ENCODE data around the gene ATP8B3.

The ATP8B3 gene

DNA sequence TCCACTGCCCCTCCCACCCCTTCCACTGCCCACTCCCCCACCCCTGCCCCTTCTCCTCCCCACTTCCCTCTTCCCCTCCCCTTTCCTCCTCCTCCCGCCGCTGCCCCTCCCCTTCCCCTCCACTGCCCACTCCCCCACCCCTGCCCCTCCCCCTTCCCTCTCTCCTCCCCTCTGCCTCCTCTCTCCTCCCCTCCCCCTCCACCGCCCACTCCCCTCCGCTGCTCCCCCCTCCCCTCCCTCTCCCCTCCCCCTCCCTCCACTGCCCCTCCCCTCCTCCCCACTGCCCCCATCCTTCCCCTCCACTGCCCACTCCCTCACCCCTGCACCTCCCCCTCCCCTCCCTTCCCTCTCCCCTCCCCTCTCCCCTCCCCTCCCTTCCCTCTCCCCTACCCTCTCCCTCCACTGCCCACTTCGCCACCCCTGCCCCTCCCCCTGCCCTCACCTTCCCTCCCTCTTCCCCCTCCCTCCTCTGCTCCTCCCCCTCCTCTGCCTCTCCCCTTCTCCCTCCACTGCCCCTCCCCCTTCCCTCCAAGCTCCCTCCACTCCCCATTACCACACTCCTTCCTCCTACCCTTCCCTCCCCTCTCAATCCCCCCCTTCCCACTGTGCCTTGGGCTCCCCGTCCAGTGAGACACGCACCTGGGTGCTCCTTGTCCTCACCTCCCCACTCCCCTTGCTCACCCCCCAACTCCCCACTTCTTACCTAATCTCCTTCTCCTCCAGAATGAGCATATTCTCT lies 21.9 kb downstream of the ATP8B3 start:
- DNase-seq: no peak

DNA sequence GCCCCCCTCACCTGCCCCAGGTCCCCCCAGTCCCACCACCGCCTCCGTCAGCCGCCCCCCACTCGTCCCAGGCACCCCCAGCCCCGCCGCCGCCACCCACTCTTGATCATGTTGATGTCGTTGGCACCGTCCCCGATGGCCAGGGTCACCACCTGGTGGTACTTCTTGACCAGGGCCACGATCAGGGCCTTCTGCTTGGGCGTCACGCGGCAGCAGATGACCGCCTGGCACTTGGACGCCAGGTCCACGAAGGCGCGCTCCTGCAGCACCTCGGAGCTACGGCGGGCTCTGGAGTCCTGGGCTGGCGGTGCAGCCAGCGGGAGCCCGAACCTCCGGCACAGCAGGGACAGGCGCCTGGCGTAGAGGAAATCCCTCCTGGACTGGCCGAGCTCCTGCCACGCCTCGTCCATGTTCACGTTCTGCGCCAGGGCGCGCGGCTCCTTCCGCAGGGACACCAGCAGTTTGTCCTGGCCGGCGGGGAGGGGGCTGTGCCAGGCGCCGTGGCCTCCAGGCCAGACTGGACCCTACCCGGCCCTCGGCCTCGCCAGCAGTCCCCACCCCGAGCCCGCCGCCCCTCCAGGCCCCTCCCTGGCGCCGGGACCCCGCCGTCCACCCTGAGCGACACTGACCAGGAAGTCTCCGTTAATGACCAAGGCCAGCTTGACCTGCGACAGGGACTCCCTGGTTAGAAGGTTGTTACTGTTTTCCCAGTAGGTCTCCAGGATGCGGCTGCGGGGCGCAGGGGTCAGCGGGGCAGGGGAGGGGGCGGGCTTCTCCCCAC lies 22.6 kb downstream of the ATP8B3 start:
- DNase-seq: no peak

DNA sequence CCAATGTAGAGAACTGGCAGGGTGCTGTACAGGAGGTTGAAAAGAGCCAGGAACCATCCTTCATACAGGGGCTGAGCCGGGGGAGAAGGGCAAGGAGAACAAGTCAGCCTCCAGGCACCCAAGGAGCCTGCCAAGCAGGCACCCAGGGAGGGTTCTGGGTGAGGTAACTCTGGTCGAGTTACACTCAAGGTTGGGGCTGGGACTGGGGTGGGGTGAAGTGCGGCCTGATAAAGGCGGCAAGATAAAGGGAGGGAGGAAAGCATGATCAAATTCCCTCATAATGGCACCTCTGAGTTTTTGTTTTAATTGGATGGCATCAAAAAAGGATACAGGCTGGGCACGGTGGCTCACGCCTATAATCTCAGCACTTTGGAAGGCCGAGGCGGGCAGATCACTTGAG lies 25.0 kb downstream of the ATP8B3 start:
- DNase-seq: no peak

DNA sequence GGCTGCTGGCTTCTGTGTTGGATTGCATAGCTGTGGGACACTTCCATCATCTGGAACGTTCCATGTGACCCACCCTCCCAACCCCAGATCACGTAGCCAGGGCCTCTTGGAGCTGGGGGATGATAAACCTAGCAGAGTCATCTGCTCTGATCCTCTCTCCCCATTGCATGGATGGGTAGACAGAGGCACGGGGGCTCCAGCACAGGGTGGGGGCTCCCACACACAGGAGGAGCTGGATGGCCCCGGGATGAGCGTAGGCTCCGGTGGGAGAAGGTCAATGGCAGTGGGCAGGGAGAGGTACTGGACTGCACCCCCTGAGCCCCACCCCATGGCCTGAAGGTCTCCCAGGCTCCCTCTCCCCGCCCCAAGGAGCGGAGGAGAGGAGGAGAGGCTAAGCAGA lies 25.4 kb downstream of the ATP8B3 start:
- no peak for DNase-seq

DNA sequence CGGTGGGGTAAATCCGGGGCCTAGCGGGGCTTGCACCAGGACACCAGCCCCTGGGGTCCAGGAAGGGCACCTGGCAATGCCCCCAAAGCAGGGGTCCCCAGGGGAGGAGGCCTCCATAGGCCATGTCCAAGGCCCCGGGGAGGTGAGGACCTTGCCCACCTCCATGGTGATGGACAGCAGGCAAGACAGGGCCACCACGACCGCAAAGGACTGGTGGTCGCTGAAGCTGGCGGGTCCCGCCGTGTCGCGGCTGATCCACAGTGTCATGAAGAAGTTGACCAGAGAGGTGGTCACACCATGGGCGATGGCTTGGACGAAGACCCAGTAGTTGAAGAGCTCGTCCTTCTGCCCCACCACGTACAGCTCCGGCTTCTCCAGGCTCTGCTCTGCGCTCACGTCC lies 26.8 kb downstream of the ATP8B3 start:
- DNase-seq: no peak

DNA sequence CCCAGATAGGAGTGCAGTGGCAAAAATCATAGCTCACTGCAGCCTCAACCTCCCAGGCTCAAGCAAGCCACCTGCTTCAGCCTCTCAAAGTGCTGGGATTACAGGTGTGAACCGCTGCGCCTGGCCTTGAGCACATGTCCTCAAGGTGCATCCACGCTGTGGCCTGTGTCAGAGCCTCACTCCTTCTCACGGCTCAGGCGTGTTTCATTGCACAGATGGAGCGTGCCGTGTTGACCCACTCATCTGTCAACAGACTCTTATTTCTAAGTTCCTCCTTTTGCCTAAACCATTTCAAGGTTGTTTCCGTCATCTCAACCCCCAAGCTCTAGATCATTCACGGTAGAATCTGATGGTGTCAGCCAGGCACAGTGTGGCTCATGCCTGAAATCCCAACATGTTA lies 28.2 kb downstream of the ATP8B3 start:
- DNase-seq: no peak

DNA sequence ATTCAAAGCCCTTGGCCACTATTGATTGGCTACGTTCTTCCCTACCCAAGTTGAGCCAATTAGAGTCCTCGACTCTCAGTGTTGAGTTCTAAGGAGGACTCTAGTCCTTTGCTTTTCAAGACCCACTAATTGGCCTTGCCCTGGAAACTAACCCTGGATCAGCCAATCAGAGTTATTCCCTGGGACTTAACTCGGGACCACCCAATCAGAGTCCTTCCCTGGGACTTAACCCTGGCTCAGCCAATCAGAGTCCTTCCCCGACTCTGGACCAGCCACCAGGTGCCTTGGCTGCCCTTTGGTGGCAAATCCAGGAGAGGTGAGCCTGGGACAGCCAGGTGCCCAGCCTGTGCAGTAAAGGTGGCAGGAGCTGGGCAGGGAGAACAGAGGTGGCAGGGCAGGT lies 28.7 kb downstream of the ATP8B3 start:
- DNase-seq: no peak

DNA sequence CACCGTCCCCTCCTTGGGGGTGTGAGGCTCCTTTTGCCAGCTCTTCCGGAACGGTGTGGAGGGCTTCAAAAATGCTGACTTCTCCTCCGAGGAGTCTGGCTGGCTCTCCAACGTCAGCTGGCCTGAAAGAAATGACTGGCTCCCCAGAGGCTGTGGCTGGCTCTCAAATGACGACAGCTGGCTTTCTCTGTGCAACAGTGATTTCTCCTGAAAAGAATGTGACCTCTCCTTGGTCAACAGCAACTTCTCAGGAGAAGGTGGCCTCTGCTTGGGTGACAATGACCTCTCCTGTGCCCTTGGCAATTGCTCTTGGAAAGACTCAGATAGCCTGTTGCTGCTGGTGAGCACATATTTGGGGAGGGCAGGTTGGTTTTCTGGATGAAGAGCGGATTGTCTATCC lies 29.6 kb downstream of the ATP8B3 start:
- no peak for DNase-seq

DNA sequence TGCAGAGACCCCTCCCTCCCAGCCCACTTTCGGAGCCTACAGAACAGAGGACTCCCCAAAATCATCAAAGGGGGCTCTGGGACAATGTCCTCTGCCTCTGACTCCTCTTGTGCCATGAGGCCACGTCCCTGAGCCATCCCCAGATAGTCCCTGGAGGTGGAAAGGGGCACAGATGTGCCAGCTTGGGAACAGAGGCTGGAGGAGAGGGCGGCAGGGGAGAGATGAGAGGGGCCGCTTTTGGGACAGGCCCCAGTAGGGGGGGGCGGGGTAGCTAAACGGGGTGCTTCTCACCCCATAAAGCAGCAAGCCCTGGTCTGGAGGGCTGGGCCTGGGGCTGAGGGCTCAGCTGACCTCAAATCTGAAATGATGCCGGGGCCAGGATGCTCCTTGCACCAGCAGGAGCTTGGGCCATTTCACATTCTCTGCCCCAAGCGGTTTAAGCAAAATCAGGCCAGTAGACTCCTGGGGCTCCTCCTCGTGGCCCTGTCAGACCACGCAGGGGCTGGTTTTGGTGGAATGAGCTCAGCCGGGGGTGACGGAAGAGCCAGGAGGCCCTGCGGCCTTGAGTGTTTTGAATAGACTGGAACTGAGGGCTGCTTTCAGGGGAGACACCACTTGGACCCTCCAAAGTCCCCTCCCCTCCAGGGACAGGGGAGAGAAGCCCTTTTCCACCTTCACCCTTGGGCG lies 31.7 kb downstream of the ATP8B3 start:
- DNase-seq: no peak

DNA sequence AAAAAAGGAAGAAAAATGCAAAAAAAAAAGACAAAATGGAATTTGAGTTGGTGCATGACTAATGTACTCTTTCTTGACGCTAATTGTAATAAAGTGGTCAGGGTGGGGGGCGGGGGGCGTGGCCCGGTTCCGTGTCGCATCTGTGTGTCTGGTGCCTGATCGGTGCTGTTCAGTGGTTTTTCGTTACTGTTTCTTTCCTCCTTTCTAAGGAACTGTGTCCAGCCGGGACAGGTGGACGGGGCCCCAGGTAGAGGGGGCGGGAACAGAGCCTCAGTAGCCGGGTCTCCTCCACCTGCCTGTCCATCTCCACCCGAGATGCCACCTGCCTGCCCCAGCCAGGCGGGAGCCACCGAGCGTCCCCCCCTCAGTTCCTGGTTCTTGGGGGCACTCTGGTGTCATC lies 32.5 kb downstream of the ATP8B3 start:
- DNase-seq: no peak

DNA sequence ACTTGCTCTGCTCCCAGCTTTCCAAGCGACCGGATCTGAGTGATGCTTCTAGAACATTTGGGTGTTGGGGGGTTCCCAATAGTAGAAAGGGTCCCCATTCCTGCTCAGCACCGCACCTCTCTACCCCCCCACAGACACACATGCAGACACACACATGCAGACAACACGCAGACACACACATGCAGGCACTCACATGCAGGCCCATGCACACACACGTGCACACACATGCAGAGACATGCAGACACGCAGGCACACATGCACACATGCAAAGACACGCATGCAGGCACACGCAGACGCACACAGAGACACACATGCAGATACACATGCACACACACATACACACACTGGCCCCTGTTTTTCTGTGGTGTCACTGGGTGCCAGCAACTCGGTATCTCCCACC lies 34.9 kb downstream of the ATP8B3 start:
- no peak for DNase-seq

DNA sequence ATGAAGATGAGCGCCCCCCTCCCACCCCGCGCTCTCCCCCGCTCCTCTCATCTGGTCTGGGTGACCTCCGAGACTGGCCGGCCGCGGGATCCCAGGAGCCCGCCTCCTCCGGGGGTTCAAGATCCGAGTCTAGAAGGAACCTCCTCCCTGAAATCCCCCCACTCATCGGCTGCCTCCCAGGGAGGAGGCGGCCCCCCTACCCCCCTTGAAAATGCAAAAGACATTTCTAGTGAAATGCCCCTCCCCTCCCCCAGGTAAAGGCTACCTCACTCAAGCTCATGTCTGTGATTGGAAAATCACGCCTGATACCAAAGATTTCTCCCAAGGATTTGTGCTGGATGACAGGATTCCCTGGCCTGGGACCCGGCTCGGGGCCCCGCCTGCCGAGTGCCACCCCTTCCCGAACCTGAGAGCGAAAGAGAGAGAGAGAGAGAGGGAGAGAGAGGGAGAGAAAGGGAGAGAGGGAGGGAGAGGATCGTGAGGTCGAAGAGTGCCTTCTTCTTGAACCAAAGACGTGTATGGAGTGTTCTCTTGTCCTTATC lies 35.4 kb downstream of the ATP8B3 start:
- DNase-seq: no peak

DNA sequence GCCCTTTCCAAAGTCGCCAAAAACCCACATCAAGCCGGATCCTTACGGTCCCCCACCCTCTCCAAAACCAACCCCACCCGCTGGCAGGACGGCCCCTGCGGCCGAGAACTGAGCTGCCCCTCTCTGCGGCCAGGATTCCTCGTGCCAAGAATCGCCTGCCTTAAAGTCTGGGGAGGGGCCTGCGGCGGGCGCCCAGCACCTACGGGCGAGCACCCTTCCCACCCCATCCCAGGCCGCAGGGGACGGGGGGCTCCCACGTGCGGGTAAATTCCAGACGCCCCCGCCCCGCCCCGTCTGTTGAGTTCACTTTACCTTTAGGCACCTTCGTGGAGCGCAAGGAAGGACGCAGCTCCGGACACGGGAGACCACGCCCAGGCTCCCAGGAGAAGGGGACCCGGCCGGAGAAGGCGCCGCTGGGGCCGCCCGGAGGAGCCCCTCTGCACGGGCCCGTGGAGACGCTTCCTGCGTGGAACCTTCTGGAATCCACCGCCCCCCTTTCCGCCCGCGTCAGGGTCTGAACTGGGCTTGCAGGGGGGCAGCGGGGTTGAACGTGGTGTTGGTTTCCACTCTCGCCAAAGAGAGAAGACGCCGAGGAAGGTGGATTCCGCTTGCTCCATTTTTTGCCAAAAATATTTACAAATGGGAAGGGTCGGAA lies 36.0 kb downstream of the ATP8B3 start:
- DNase-seq: no peak

DNA sequence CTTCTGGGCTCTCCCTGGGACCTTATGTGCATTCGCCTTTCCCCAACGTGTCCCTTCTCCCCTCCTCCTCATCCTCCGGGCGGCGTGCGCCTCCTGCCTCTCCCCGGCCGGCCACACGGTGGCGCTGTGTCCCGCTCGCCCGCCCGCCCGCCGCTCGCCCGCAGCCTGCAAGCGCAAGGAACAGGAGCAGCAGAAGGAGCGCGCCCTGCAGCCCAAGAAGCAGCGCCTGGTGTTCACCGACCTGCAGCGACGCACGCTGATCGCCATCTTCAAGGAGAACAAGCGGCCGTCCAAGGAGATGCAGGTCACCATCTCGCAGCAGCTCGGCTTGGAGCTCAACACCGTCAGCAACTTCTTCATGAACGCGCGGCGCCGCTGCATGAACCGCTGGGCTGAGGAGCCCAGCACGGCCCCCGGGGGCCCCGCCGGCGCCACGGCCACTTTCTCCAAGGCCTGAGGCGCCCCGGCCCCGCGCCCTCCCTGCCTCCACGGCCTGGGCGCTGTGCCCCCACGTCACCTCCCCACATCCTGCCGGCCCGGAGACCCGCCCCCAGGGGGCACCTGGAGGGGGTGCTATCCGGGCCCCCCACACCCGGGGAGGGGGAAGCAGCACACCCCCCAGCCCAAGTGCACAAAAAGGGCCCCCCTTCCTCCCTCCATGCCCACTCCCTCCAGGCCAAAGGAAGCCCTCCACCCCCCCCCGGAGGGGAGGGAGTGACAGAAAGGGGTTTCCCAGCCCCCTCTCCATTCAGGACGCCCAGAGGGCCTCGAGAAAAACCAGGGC lies 36.9 kb downstream of the ATP8B3 start:
- DNase-seq: no peak

DNA sequence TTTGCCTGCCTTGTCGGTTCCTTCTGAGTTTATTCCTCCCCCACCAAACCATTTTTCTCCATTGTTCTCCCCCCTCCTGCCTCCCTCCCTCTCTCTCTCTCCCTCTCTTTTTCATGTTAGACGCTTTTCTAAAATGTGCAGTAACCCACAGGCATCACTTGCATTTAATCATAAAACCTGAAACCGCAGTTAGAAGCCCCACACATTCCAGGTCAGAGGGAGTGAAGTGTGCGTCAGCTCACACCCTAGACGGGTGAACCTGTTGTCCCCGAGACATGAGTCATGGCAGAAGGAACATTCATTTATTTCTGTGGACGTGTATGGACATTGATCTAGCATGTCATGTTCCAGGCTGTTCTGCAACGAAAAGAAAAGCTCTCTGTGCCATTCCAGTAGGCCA lies 38.9 kb downstream of the ATP8B3 start:
- no peak for DNase-seq

DNA sequence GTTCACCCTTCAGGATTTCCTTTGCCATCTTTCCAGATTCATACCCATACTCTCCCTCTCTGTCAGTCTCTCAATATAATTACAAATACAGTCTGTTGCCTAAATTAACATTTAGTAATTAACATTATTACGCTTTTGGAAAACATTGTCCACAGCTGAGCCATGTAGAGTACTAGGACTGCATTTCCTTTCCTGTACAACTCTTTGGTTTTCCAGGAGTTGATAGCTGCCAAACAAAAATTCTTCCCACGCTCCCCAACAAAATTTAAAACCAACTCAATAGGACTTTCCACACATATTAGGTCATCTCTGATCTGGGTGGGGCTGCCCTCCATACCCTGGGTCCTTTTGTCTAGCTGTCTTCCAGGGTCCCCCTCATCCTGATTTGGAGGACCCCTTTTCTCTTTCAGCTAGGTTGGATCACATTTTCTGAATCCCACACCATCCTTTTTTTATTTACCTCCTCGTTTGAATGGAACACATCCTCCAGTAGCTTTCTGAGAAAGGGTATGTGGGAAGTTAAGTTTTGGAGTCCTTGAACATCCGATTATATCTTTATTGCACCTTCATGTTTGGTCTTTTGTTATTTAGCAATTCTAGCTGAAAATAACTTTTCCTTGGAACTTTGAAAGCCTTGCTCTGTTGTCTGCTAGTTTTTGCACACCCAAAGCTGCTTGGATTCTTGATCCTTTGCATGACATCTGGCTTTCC lies 41.1 kb downstream of the ATP8B3 start:
- DNase-seq: no peak

DNA sequence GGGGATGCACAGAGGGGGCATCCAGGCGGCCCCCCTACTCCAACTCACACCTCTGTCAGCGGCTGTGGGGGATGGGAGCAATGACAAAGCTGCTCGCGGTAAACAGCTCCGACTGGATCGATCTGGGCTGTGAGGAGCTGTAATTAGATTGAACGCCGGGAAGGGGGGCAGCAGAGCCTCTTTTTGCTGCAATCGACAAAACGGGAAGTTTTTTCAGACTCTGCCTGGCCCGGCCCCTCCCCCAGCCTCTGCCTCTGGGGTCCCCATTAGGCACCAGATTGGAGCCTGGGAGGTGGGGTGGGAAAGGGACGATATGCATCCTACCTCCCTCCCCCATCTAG lies 42.5 kb downstream of the ATP8B3 start:
- no peak for DNase-seq

DNA sequence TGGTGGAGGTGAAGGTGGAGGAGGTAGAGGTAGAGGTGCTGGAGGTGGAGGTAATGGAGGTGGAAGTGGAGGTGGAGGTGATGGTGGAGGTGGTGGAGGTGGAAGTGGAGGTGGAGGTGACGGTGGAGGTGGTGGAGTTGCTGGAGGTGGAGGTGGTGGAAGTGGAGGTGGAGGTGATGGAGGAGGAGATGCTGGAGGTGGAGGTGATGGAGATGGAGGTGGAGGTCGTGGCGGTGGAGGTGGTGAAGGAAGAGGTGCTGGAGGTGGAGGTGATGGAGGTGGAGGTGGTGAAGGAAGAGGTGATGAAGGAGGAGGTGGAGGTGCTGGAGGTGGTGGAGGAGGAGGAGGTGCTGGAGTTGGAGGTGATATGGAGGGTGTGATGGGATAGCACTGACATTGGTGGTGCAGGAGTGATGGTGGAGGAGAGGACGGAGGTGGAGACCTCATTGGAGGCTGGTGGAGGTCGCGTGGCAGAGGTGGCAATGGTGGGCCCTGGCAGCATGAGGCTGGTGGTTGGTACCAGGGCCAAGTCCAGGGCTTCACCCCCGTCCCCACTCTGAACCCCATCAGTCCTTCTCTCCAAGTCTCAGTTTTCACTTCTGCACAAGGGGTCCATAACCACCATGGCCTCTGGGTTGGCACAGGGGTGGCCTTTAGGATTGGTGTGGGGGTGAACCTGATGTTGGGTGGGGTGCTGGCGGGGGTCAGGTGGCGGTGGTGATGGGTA lies 43.0 kb downstream of the ATP8B3 start:
- DNase-seq: no peak

DNA sequence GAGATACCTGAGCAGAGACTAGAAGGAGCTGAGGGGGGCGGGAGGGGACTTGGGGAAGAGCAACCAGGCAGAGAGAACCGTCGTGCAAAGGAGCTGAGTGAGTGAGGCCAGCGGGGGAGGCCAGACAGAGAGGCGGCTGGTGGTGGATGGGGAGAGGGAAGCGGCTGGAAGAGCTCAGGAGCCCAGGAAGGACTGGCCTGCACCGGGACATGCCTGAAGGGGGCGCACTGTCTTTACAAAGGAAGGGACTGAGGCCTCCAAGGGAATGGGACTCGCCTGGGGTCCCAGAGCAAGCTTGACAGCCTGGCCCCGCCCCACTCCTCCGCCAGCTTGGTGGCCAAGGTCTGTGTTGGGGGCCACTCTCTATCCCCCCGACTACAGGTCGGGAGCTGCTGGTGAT lies 43.8 kb downstream of the ATP8B3 start:
- no peak for DNase-seq

DNA sequence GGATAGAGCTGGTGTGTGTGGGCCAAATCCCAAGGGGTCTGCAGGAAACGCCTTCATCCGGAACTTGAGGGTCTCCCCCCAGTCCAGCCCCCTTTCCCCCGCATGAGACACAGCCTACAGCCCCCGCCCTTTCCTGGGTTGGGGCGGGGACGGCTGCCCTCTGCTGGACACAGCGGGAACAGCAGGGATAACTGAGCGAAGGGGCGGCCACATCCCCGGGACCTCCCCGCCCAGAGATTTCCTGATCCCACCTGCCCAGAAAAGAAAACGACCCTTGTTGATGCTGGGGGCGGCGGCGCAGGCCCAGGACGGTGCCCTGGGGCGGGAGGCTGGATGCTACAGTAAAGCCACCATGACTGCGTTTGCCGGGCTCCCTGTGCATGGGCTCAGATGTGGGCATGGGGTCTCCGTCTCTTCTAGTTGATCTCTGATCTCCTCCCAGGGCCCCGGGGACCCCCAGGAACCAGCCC lies 44.6 kb downstream of the ATP8B3 start:
- DNase-seq: peak in 4 of 5 donors; percentile 28 to 45 (median 44)

Measured in T-helper 1 cell (primary cell).